Naive thymus-derived CD4-positive, alpha-beta T cell (primary cell): ENCODE data around the gene TSSK6. TPM values are rescaled to one million over a fixed set of nuclear protein-coding genes. Genes with fewer than 3 reads are reported as not detected.

ENCODE experiments used
- ATAC-seq: fragments of 150-1000 bp; cut with Tn5 transposase; 2 replicates; pipeline ENCODE4 v1.10.0; 2021; ENCODE audit warnings: mild to moderate bottlenecking, moderate library complexity
- CTCF ChIA-PET: fragments of 350-600 bp; sonication (Branson Sonifier 250); formaldehyde crosslinking; loops from one replicate; lab custom pipeline; 2021; ENCODE audit warnings: antibody characterized with exemption; lab: Charles Lee
- POLR2A ChIA-PET: fragments of 350-600 bp; sonication (Branson Sonifier 250); formaldehyde crosslinking; loops from one replicate; lab custom pipeline; 2021; ENCODE audit warnings: antibody characterized with exemption, inconsistent platforms; lab: Charles Lee
- DNase-seq, 9 donors: peaks; one replicate each; pipeline versions ENCODE4 v3.0.0 to v3.0.0-alpha.2; 2020 to 2022; ENCODE audit warnings: mixed read lengths in 1 of 9
- H3K27ac ChIP-seq: one replicate; pipeline ENCODE4 v1.7.0; 2013; ENCODE audit warnings: mild to moderate bottlenecking, low read depth, low read length, moderate library complexity
- H3K27me3 ChIP-seq, 2 donors: one replicate each; pipeline ENCODE4 v1.7.0; 2013; ENCODE audit warnings: low read length in 2 of 2, mild to moderate bottlenecking in 2 of 2, moderate library complexity in 2 of 2; ENCODE audit not compliant: control insufficient read depth in 2 of 2, insufficient read depth in 2 of 2
- H3K36me3 ChIP-seq, 3 experiments: 1 replicate in 2 of 3; 2 replicates in 1 of 3; pipeline ENCODE4 v1.7.0; 2013; ENCODE audit warnings: low read length in 3 of 3, mild to moderate bottlenecking in 3 of 3, moderate library complexity in 1 of 3; ENCODE audit not compliant: insufficient read depth in 3 of 3, control insufficient read depth in 2 of 3
- H3K4me1 ChIP-seq, 2 donors: one replicate each; pipeline ENCODE4 v1.7.0; 2013; ENCODE audit warnings: low read length in 2 of 2, mild to moderate bottlenecking in 2 of 2, moderate library complexity in 1 of 2; ENCODE audit not compliant: control insufficient read depth in 2 of 2, insufficient read depth in 2 of 2
- H3K4me3 ChIP-seq: 2 replicates; pipeline ENCODE4 v1.7.0; 2013; ENCODE audit warnings: mild to moderate bottlenecking, low read length
- H3K9me3 ChIP-seq, 3 experiments: 1 replicate in 2 of 3; 2 replicates in 1 of 3; pipeline ENCODE4 v1.7.0; 2013; ENCODE audit warnings: low read length in 3 of 3; ENCODE audit not compliant: control insufficient read depth in 2 of 3
- H3K27ac Mint-ChIP-seq, 9 donors: one replicate each; pipeline ENCODE4 v1.8.0; 2020 to 2022; ENCODE audit warnings: mixed read lengths in 9 of 9, mild to moderate bottlenecking in 8 of 9, moderate library complexity in 5 of 9, inconsistent platforms in 2 of 9
- H3K27me3 Mint-ChIP-seq, 5 donors: one replicate each; pipeline ENCODE4 v1.8.0; 2021 to 2022; ENCODE audit warnings: mixed read lengths in 5 of 5, mild to moderate bottlenecking in 1 of 5
- H3K36me3 Mint-ChIP-seq, 5 donors: one replicate each; pipeline ENCODE4 v1.8.0; 2020 to 2022; ENCODE audit warnings: mixed read lengths in 5 of 5, mild to moderate bottlenecking in 3 of 5, inconsistent platforms in 1 of 5
- H3K4me1 Mint-ChIP-seq, 7 donors: one replicate each; pipeline ENCODE4 v1.8.0; 2020 to 2022; ENCODE audit warnings: mixed read lengths in 7 of 7, mild to moderate bottlenecking in 3 of 7, inconsistent platforms in 1 of 7
- H3K4me3 Mint-ChIP-seq, 10 donors: one replicate each; pipeline ENCODE4 v1.8.0; 2020 to 2022; ENCODE audit warnings: mild to moderate bottlenecking in 10 of 10, mixed read lengths in 10 of 10, moderate library complexity in 6 of 10, inconsistent platforms in 2 of 10
- H3K9me3 Mint-ChIP-seq, 11 donors: one replicate each; pipeline ENCODE4 v1.8.0; 2020 to 2022; ENCODE audit warnings: mixed read lengths in 11 of 11, mild to moderate bottlenecking in 4 of 11, inconsistent platforms in 1 of 11, moderate library complexity in 1 of 11
- intact Hi-C, 2 donors: fragments of 100-400 bp; cut with micrococcal nuclease; formaldehyde crosslinking; loops; one replicate each; pipeline ENCODE4 v1.15.1; 2023
- polyA plus RNA-seq, 2 donors: library from polyadenylated mRNA; unstranded; fragments of 300-500 nt; fragmentation: Illumina TruSeq; gene quantifications; one replicate each; pipeline ENCODE4 v1.2.3, GENCODE V29; 2021
- total RNA-seq, 6 experiments: library from RNA in 5 of 6; stranded (reverse) in 5 of 6; gene quantifications; 1 replicate in 5 of 6; 2 replicates in 1 of 6; pipeline ENCODE4 v1.2.3 and lab custom pipeline; 2021 to 2026

The TSSK6 gene
- total and polyA plus RNA-seq, 7 experiments from 2014 or later, result 1.4 to 11.3 (median 4.4) TPM

- peaks cover 27 to 63% (median 43%) of the 10 kb centered on the region in 5 donors for H3K36me3 Mint-ChIP-seq
- intact Hi-C loops, result no loop called here
- H3K36me3 ChIP-seq, result peaks cover 0 to 37% (median 0%) of the 10 kb centered on the region in 3 experiments
- H3K9me3 ChIP-seq, result peaks cover 0 to 21% (median 7%) of the 10 kb centered on the region in 3 experiments
- POLR2A ChIA-PET, result no interaction called here
- H3K9me3 Mint-ChIP-seq, result peaks cover 0 to 29% (median 17%) of the 10 kb centered on the region in 11 donors
- H3K27me3 Mint-ChIP-seq, result no peaks in the 10 kb centered on the region
- no peak for ATAC-seq
- DNase-seq, result no peak
- peak overlapping the region in 1 of 10 donors; percentile 5 for H3K4me3 Mint-ChIP-seq
- H3K27ac ChIP-seq, result no peak overlapping the region
- peaks cover 29 to 35% of the 10 kb centered on the region in 2 donors for H3K4me1 ChIP-seq
- H3K4me3 ChIP-seq, result no peak overlapping the region
- H3K27ac Mint-ChIP-seq, result peak overlapping the region in 8 of 9 donors; percentile 3 to 78 (median 68)
- H3K27me3 ChIP-seq, result no peaks in the 10 kb centered on the region
- H3K4me1 Mint-ChIP-seq, result peaks cover 34 to 71% (median 59%) of the 10 kb centered on the region in 7 donors
- CTCF ChIA-PET, result no interaction called here
Measured at GRCh38 chr19:19466201-19466600, 49.1 kb downstream of the TSSK6 start.

GRCh38 chr19:19465436-19466070, 49.8 kb downstream of the TSSK6 start:
- peaks cover 0 to 28% (median 17%) of the 10 kb centered on the region in 11 donors for H3K9me3 Mint-ChIP-seq
- Histone ChIP-seq H3K4me1 (peaks cover 36 to 39% of the 10 kb centered on the region in 2 donors), H3K27me3 (no peaks in the 10 kb centered on the region), H3K9me3 (peaks cover 0 to 21% (median 7%) of the 10 kb centered on the region in 3 experiments), H3K4me3 (no peak overlapping the region), H3K36me3 (peaks cover 0 to 37% (median 0%) of the 10 kb centered on the region in 3 experiments), H3K27ac (no peak overlapping the region)
- intact Hi-C loops, result no loop called here
- peaks cover 34 to 71% (median 60%) of the 10 kb centered on the region in 7 donors for H3K4me1 Mint-ChIP-seq
- ATAC-seq, result no peak
- CTCF ChIA-PET, result no interaction called here
- peaks cover 27 to 60% (median 41%) of the 10 kb centered on the region in 5 donors for H3K36me3 Mint-ChIP-seq
- DNase-seq, result no peak
- no peak overlapping the region for H3K4me3 Mint-ChIP-seq
- H3K27me3 Mint-ChIP-seq, result no peaks in the 10 kb centered on the region
- POLR2A ChIA-PET, result no interaction called here
- H3K27ac Mint-ChIP-seq, result peak overlapping the region in 6 of 9 donors; percentile 54 to 94 (median 72)

- H3K27me3 Mint-ChIP-seq, result no peaks in the 10 kb centered on the region
- no peak overlapping the region for H3K4me3 ChIP-seq
- CTCF ChIA-PET, result interaction anchor here (1.0 kb wide), 1 partner anchor 25 kb away, joined by 3 read pairs; no protein-coding TSS in a partner anchor
- H3K4me3 Mint-ChIP-seq, result peak overlapping the region in 5 of 10 donors; percentile 27 to 70 (median 39)
- POLR2A ChIA-PET, result interaction anchor here (2.4 kb wide), 1 partner anchor 59 kb away, joined by 11 read pairs; the partner anchor contains the start of gene GATAD2A
- ATAC-seq (no peak), DNase-seq (no peak)
- peaks cover 46 to 47% of the 10 kb centered on the region in 2 donors for H3K4me1 ChIP-seq
- H3K9me3 Mint-ChIP-seq, result peaks cover 0 to 26% (median 17%) of the 10 kb centered on the region in 11 donors
- H3K9me3 ChIP-seq, result peaks cover 0 to 21% (median 7%) of the 10 kb centered on the region in 3 experiments
- intact Hi-C loops, result no loop called here
- peaks cover 27 to 53% (median 38%) of the 10 kb centered on the region in 5 donors for H3K36me3 Mint-ChIP-seq
- peak overlapping the region; percentile 20 to 94 (median 65) for H3K27ac Mint-ChIP-seq
- H3K27ac ChIP-seq, result no peak overlapping the region
- H3K4me1 Mint-ChIP-seq, result peaks cover 39 to 76% (median 65%) of the 10 kb centered on the region in 7 donors
- H3K27me3 ChIP-seq, result no peaks in the 10 kb centered on the region
- H3K36me3 ChIP-seq, result peaks cover 0 to 37% (median 0%) of the 10 kb centered on the region in 3 experiments
Measured at GRCh38 chr19:19464339-19465098, 50.8 kb downstream of the TSSK6 start.

Other genes with a start within 250 kb of the TSSK6 start
- under 1 TPM in 1 of 5 experiments, not detected in 4; 0.81 TPM for gene TM6SF2, start 242.2 kb downstream of the TSSK6 start, total RNA-seq
- not detected for gene TM6SF2, start 242.2 kb downstream of the TSSK6 start, polyA plus RNA-seq
- 10 to 100 TPM; 59.7 to 96.6 (median 77.5) TPM for gene SUGP1, start 195.0 kb downstream of the TSSK6 start, total RNA-seq
- gene SUGP1, start 195.0 kb downstream of the TSSK6 start, polyA plus RNA-seq, result 10 to 100 TPM; 36.0 to 40.8 TPM
- 100 to 1,000 TPM in 4 of 5 experiments, 10 to 100 TPM in 1; 93.7 to 170 (median 136) TPM for gene MAU2, start 194.7 kb downstream of the TSSK6 start, total RNA-seq
- 10 to 100 TPM; 16.5 to 29.3 TPM for gene MAU2, start 194.7 kb downstream of the TSSK6 start, polyA plus RNA-seq
- gene GATAD2A, start 109.9 kb downstream of the TSSK6 start, total RNA-seq, result 100 to 1,000 TPM in 4 of 5 experiments, 10 to 100 TPM in 1; 97.9 to 123 (median 116) TPM
- gene GATAD2A, start 109.9 kb downstream of the TSSK6 start, polyA plus RNA-seq, result 10 to 100 TPM; 11.3 to 25.7 TPM
- 100 to 1,000 TPM; 172 to 362 (median 176) TPM for gene NDUFA13, start 677 bp upstream of the TSSK6 start, total RNA-seq
- 100 to 1,000 TPM; 363 to 380 TPM for gene NDUFA13, start 677 bp upstream of the TSSK6 start, polyA plus RNA-seq
- gene YJEFN3, start 13.4 kb upstream of the TSSK6 start, total RNA-seq, result 10 to 100 TPM in 3 of 5 experiments, 1 to 10 TPM in 2; 3.3 to 18.2 (median 12.7) TPM
- under 1 TPM in 1 of 2 donors, not detected in 1; 0.68 TPM for gene YJEFN3, start 13.4 kb upstream of the TSSK6 start, polyA plus RNA-seq
- under 1 TPM in 4 of 5 experiments, not detected in 1; 0.32 to 0.53 (median 0.49) TPM for gene CILP2, start 22.7 kb upstream of the TSSK6 start, total RNA-seq
- gene CILP2, start 22.7 kb upstream of the TSSK6 start, polyA plus RNA-seq, result under 1 TPM; 0.27 to 0.69 TPM
- 10 to 100 TPM; 22.6 to 42.7 (median 42.0) TPM for gene PBX4, start 103.1 kb upstream of the TSSK6 start, total RNA-seq
- 1 to 10 TPM; 3.8 to 9.2 TPM for gene PBX4, start 103.1 kb upstream of the TSSK6 start, polyA plus RNA-seq
- 10 to 100 TPM; 64.4 to 91.7 (median 75.0) TPM for gene LPAR2, start 112.7 kb upstream of the TSSK6 start, total RNA-seq
- gene LPAR2, start 112.7 kb upstream of the TSSK6 start, polyA plus RNA-seq, result 10 to 100 TPM; 16.5 to 43.2 TPM
- 100 to 1,000 TPM in 3 of 5 experiments, 10 to 100 TPM in 2; 97.2 to 141 (median 109) TPM for gene GMIP, start 128.1 kb upstream of the TSSK6 start, total RNA-seq
- 10 to 100 TPM; 32.9 to 68.6 TPM for gene GMIP, start 128.1 kb upstream of the TSSK6 start, polyA plus RNA-seq
- gene ATP13A1, start 148.1 kb upstream of the TSSK6 start, total RNA-seq, result 100 to 1,000 TPM in 2 of 5 experiments, 10 to 100 TPM in 3; 86.5 to 138 (median 98.9) TPM
- gene ATP13A1, start 148.1 kb upstream of the TSSK6 start, polyA plus RNA-seq, result 10 to 100 TPM; 22.2 to 52.7 TPM
- 100 to 1,000 TPM in 2 of 5 experiments, 10 to 100 TPM in 3; 67.8 to 202 (median 74.9) TPM for gene ZNF101, start 153.3 kb upstream of the TSSK6 start, total RNA-seq
- gene ZNF101, start 153.3 kb upstream of the TSSK6 start, polyA plus RNA-seq, result 100 to 1,000 TPM; 113 to 143 TPM
- gene ZNF14, start 217.6 kb upstream of the TSSK6 start, total RNA-seq, result 10 to 100 TPM in 4 of 5 experiments, 1 to 10 TPM in 1; 7.0 to 35.0 (median 30.3) TPM
- gene ZNF14, start 217.6 kb upstream of the TSSK6 start, polyA plus RNA-seq, result 10 to 100 TPM; 15.6 to 17.6 TPM